ENCODE results near the gene ROPN1B.

ROPN1B gene

DNA sequence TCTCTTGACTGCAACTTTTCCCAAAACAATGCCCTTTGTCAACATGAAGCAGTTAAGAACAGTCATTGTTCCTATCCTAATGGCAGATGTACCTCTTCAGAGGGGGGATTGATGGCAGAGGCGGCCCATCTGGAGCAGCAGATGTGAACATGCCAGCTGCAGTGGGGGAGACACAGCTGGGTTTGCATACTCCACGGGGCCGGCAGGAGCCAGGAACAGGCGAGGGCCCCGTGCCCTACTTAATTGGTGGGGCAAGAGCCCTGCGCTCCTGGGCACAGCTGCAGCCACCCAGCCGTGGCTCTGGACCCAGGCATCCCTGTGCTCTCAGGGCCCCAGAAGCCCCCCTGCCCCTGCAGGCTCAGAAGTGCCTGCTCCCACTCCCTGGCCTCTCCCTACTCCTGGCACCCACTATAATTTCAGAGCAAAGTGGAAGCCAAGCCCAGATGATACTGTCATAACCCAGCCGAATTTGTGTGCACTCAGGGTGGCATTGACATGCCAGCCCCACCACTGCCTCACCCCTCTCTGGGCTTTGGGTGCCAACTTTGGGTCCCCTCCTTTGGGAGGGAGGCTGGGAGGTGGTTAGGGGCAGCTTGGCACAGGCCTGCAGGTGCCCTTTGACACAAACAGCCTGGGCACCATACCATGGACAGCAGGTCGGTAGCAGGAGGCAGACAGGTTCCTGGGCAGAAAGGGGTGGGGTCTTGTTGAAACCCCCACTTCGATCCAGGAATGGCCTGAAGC is 34.6 kb downstream of the ROPN1B start:
- FAIRE-seq: no peak

GRCh38 chr3:126004217-126004616 is 35.2 kb downstream of the ROPN1B start:
- FAIRE-seq (no peak), DNase-seq (ENCODE audit: low spot score) (no peak)

More for the DNA sequence above, 34.6 kb downstream of the ROPN1B start:
- DNase-seq (ENCODE audit: low spot score): no peak

DNA sequence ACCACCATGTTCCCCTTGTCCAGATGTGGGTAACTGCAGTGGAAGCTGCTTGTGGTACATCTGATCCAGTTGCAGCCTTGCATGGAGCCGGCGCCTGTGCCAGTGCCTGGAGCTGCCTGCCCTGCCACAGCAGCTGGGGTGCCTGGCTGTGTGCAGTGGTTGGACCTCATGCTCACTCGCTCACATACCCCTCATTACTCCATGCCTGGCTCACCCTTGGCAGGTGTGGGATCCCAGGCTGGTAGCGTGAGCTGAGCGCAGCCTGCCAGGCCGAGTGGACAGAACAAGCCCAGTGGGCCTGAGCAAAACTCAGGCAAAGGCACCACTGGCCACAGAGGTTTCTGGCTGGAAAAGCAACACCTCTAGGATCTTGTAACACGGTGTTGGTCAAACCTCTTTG is 35.7 kb downstream of the ROPN1B start:
- no peak for DNase-seq (ENCODE audit: low spot score)
- no peak for FAIRE-seq

DNA sequence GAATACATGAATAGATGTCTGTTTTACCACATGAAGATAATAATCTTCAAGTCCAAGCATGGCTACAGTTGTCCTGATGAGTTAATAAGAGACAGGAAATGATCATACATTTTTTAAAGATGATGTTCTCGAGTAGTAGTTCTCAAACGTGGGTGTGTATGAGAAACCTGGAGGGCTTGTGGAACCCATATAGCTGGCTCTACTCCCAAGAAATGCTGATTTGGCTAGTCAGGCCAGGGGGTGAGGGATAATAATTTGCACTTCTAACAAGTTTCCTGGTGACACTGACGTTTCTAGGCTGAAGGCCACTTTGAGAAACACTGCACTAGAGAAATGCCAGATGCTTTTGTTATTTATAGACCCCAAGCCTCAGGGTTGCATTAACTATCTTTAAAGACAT is 37.0 kb downstream of the ROPN1B start:
- FAIRE-seq: no peak
- DNase-seq (ENCODE audit: low spot score): no peak

DNA sequence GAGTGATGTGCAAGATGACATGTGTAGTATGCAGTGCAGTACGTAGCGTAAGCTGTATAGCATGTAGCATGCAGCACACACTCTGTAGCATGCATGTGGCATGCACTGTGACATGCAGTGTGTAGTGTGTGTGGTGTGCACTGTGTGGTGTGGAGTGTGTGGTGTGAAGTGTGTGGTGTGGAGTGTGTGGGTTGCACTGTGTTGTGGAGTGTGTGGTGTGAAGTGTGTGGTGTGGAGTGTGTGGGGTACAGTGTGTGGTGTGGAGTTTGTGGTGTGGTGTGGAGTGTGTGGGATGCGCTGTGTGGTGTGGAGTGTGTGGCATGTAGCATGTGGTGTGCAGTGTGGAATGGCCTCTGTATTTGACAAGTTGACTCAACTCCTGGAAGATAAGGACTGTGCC is 39.2 kb downstream of the ROPN1B start:
- peak; percentile 98 for FAIRE-seq
- DNase-seq (ENCODE audit: low spot score): no peak

DNA sequence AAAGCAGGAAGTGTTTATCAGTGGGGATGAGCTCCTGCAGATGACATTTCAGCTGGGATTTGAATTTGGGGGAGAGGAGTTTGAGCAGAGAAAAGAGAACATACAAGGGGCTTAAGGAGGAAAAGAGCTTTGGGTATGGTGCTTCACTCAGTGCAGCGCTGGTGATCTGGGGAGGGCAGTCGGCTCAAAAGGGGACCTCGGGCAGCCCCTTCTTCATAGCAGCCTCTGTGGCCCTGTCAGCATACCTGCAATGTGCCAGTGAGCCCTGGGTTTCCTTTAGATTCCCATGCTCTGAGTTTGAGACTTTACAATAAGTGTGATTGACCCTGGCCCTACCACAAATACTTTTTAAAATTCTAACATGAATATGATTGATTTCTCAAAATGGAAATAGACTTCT is 40.2 kb downstream of the ROPN1B start:
- DNase-seq (ENCODE audit: low spot score) (no peak), FAIRE-seq (no peak)

- no peak for DNase-seq (ENCODE audit: low spot score)
- FAIRE-seq: no peak
Observed at GRCh38 chr3:126013751-126014156, 44.8 kb downstream of the ROPN1B start.

DNA sequence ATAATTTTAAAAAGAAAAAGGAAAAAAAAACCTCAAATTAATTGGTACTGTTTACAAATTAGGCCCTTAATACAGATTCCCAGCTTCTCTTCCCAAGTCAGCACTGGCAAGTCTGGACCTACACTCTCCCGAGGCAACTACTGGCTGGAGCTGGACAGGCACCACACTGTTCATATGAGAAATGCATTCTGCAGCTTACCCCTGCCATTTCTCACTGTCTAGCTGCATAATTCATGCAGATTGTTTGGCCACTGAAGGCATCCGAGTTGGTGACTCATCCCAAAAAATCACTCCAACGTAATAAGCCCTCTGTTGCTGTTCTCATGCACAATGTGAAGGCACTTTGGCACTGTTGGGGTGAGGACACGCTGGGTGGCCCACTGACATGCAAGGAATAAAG is 45.3 kb downstream of the ROPN1B start:
- DNase-seq (ENCODE audit: low spot score) (no peak), FAIRE-seq (peak; percentile 56)

DNA sequence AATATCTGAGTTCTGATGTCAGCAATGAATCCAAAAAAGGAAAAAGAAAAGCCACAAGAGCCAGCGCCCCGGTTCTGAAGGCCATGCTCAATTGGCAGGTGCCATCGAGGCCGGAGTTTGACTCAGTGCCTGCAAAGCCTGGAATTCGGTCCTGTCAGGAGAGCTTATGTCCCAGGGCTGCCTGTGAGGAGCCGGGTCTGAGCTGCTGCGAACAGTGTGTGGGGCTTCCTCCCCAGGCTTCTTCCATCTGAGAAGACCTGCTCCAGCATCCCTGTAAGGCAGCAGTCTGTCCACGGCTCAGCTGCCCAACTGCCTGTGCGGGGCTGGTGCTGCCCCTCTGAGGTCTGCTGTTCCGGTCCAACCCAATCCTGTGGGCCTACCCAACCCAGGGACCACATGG is 46.1 kb downstream of the ROPN1B start:
- FAIRE-seq (no peak), DNase-seq (ENCODE audit: low spot score) (no peak)

- DNase-seq (ENCODE audit: low spot score) (no peak), FAIRE-seq (peak; percentile 20)
Observed at GRCh38 chr3:126016616-126017015, 47.6 kb downstream of the ROPN1B start.

GRCh38 chr3:126017362-126017761 is 48.4 kb downstream of the ROPN1B start:
- FAIRE-seq (no peak), DNase-seq (ENCODE audit: low spot score) (no peak)

DNA sequence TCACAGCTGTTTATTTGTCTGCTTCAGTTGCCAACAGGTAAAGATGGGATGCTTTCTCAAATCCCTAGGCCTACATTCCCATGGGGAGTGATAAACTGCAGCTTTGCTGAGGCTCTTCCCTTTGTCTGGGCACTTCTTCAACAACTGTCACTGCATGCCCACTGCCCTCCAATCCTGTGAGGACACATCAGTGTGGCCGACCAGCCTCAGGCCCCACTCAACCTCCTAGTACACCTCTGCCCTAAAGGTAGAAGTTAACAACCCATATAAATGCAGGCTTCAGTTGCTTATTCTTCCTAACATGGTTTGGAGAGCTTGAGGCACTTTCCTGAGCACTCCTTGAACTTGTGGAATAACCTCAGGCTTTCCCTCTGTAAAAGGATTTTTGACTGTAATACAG is 49.6 kb downstream of the ROPN1B start:
- FAIRE-seq (no peak), DNase-seq (ENCODE audit: low spot score) (no peak)

GRCh38 chr3:126018995-126019394 is 50.0 kb downstream of the ROPN1B start:
- FAIRE-seq (no peak), DNase-seq (ENCODE audit: low spot score) (no peak)

- FAIRE-seq: no peak
- no peak for DNase-seq (ENCODE audit: low spot score)
Observed at GRCh38 chr3:126019683-126020082, 50.7 kb downstream of the ROPN1B start.

GRCh38 chr3:126021224-126021623 is 52.2 kb downstream of the ROPN1B start:
- no peak for FAIRE-seq
- DNase-seq (ENCODE audit: low spot score): no peak

- DNase-seq (ENCODE audit: low spot score) (no peak), FAIRE-seq (no peak)
Observed at GRCh38 chr3:126021702-126022101, 52.7 kb downstream of the ROPN1B start.

DNA sequence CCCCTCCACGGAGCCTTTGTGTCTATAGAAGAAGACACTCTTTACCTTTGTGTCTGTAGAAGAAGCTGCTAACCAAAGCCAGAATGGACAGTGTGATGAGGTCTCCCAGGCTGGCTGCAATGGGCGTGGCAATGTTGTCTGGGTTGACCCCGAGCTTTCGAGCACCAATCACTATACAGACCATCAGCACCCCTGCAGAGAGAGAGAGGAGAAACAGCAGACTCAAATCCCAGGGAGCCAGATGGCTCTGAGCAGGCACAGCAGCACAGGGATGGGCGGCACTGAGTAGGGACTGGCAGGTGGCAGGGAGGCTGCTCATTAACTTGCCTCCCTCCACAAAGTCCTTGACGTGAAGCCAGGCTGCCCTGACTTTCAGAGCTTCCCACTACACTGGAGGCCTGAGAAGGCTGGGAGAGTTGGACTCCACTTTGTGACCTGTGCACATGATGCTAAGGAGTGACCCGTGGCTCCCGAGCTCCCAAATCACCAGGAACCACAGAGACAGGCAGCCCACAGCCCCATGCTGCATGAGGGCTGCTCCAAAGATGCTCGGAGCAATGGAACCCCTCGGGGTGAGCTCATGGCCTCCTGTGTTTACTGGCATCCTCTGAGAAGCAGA is 53.9 kb downstream of the ROPN1B start:
- FAIRE-seq: no peak

DNA sequence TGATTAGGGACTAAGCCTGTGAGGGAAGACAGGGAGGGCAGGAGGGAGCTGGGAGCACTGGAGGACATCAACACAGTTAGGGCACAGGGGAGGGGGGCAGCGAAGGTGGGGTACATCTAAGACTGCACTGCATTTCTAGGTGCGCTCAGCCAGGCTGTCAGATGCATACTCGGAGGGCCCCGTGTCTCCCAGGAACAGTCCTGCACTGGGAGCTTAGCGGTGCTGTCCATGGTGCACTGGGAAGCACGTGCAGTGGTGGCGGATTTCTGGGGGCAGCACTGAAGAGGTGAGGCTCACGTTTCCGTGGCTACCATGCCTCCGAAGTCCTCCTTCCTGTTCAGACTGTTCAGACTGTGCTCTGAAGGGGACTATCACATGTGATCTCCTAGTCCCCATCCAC is 54.4 kb downstream of the ROPN1B start:
- DNase-seq (ENCODE audit: low spot score) (no peak), FAIRE-seq (no peak)

More for the DNA sequence above, 53.9 kb downstream of the ROPN1B start:
- DNase-seq (ENCODE audit: low spot score): no peak

- DNase-seq (ENCODE audit: low spot score) (no peak), FAIRE-seq (peak; percentile 62)
Observed at GRCh38 chr3:126024049-126024854, 55.3 kb downstream of the ROPN1B start.

DNA sequence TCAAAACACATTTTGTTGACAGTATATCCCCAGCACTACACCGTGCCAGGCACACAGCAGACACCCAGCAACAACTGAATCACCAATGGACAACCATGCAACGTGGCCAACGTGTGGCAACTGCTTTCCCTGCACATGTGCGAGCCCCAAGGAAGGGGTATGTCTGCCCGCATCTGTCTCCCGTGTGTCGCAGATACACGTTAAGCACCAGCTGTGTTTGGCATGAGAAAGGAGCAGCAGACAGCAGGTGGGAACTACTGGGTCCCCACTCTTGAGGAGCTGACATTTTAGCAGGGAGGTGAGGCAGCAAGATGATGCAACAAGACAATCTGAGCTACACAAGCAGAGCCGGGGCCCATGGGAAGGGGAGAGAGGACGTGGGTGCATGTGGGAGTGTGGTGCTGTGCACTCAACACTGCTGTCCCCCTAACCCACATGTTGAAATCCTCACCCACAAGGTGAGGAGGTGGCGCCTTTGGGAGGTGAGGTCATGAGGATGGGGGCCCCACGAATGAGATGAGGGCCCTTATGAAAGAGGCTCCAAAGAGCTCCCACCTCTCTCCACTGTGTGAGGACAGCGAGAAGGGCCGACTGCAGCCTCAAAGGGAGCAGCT is 56.2 kb downstream of the ROPN1B start:
- DNase-seq (ENCODE audit: low spot score): no peak

GRCh38 chr3:126025862-126026261 is 56.9 kb downstream of the ROPN1B start:
- FAIRE-seq: no peak
- DNase-seq (ENCODE audit: low spot score): no peak

More for the DNA sequence above, 56.2 kb downstream of the ROPN1B start:
- no peak for FAIRE-seq

DNA sequence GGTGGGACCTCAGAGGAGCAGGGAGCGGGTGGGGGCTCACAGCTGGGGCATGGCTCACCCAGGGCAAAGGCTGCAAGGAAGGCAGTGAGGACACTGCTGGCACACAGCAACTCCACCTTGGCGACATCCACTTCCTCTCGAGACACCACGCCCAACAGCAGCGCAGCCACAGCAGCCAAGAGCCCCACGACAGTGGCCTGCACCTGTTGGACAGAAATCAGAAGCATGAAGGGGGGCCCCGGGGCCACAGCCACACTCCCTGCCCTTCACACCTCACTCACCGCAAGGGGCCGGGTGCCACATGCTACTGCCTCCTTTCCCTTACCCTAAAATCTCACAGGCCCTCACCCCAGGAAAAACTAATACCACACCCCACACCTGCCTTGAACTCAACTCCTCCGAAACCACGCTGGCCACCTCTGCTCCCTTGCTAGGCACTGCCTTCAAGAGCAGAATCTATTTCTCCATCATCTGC is 57.3 kb downstream of the ROPN1B start:
- DNase-seq (ENCODE audit: low spot score): no peak
- no peak for FAIRE-seq

Measured in urothelium cell line (cell line).